ENCODE results near the gene YY1. TPM values are rescaled to one million over a fixed set of nuclear protein-coding genes. Genes with fewer than 3 reads are reported as not detected.

YY1 gene
- polyA plus RNA-seq, 2 of the 4 experiments (the other 2 are of a cell fraction) = 58.4 to 65.8 TPM

- TF ChIP-seq PHF8 (IDR thresholded peaks at IDR 0.05; ENCODE audit: borderline replicate concordance, low read depth) = no peak
- no peak for TF ChIP-seq NPAS2 (CRISPR knock-in tag; IDR thresholded peaks at IDR 0.05; ENCODE audit: borderline replicate concordance)
- TF ChIP-seq EP300 (IDR thresholded peaks at IDR 0.05) = no peak
- no peak for TF ChIP-seq PBX3 (IDR thresholded peaks at IDR 0.05)
- TF ChIP-seq HOXB13 (CRISPR knock-in tag; IDR thresholded peaks at IDR 0.05; ENCODE audit: low read depth) = no peak
- TF ChIP-seq NR3C1 (IDR thresholded peaks at IDR 0.05) = no peak
These were observed 12.0 kb downstream of the YY1 start (continued) for GRCh38 chr14:100250732-100251465.

GRCh38 chr14:100252684-100253083 is 13.7 kb downstream of the YY1 start:
- CTCF ChIA-PET = no interaction called here
- POLR2A ChIA-PET = no interaction called here

GRCh38 chr14:100256339-100256895 is 17.5 kb downstream of the YY1 start:
- WGBS (ENCODE audit: missing lambda C conversion rate) = 93% methylated on average over 3 of the region's 3 CpGs
- DNase-seq (ENCODE audit: low read depth in 1 of 2, low spot score in 1 of 2) = no peak
- POLR2A ChIA-PET = no interaction called here
- no peaks in the 10 kb centered on the region for H3K9me3 ChIP-seq
- TF ChIP-seq TP53 (CRISPR knock-in tag; IDR thresholded peaks at IDR 0.05) (no peak), SMC3 (IDR thresholded peaks at IDR 0.05) (no peak), ATOH8 (CRISPR knock-in tag; IDR thresholded peaks at IDR 0.05; ENCODE audit: low read depth) (no peak)
- no peak for ATAC-seq
- H3K4me2 ChIP-seq = no peak overlapping the region
- FAIRE-seq = no peak
- H3K4me1 ChIP-seq = no peaks in the 10 kb centered on the region
- H3K4me3 ChIP-seq = no peak overlapping the region
- no peak overlapping the region for H3K27ac ChIP-seq
- CTCF ChIA-PET = interaction anchor here (1.8 to 3.5 kb wide), 3 partner anchors 10 to 29 kb away, joined by 5 to 21 read pairs (median 16); no protein-coding TSS in a partner anchor

More at GRCh38 chr14:100252684-100253083, 13.7 kb downstream of the YY1 start:
- Histone ChIP-seq H3K27ac (no peak overlapping the region), H3K4me3 (no peak overlapping the region), H3K4me1 (peaks cover 4% of the 10 kb centered on the region; the same call in 1 of the 3 replicates), H3K4me2 (no peak overlapping the region), H3K9me3 (no peaks in the 10 kb centered on the region)
- no peak for FAIRE-seq
- TF ChIP-seq HOXA7 (CRISPR knock-in tag; IDR thresholded peaks at IDR 0.05) (no peak), NR3C1 (IDR thresholded peaks at IDR 0.05) (no peak), FOSB (CRISPR knock-in tag; IDR thresholded peaks at IDR 0.05) (no peak), CHD2 (IDR thresholded peaks at IDR 0.05; ENCODE audit: low read length, partially characterized antibody) (no peak), MAX (IDR thresholded peaks at IDR 0.05) (no peak), ESRRA (IDR thresholded peaks at IDR 0.05; ENCODE audit: borderline replicate concordance, low read length) (no peak), BHLHE40 (IDR thresholded peaks at IDR 0.05; ENCODE audit: low read depth, low read length) (no peak), POLR2AphosphoS2 (conservative IDR thresholded peaks at IDR 0.05; ENCODE audit: low read length) (no peak), SREBF2 (IDR thresholded peaks at IDR 0.05) (no peak), EP300 (IDR thresholded peaks at IDR 0.05) (no peak), FOSL2 (IDR thresholded peaks at IDR 0.05) (no peak), FOSL2 (CRISPR knock-in tag; IDR thresholded peaks at IDR 0.05) (no peak), NPAS2 (CRISPR knock-in tag; IDR thresholded peaks at IDR 0.05; ENCODE audit: borderline replicate concordance) (no peak)
- DNase-seq (ENCODE audit: low read depth in 1 of 2, low spot score in 1 of 2) = no peak
- ATAC-seq = no peak

- ChIA-PET CTCF (interaction anchor here (0.7 to 2.8 kb wide), 7 partner anchors 9 to 278 kb away, joined by 3 to 12 read pairs (median 4); no protein-coding TSS in a partner anchor), POLR2A (interaction anchor here (0.6 kb wide), 1 partner anchor 29 kb away, joined by 5 read pairs; no protein-coding TSS in a partner anchor)
- H3K4me2 ChIP-seq = no peak overlapping the region
- no peak overlapping the region for H3K27ac ChIP-seq
- H3K9me3 ChIP-seq = no peaks in the 10 kb centered on the region
- ATAC-seq (no peak), DNase-seq (ENCODE audit: low read depth in 1 of 2, low spot score in 1 of 2) (no peak), FAIRE-seq (no peak)
- no peak overlapping the region for H3K4me3 ChIP-seq
- WGBS (ENCODE audit: missing lambda C conversion rate) = 91% methylated on average over 3 of the region's 3 CpGs
- H3K4me1 ChIP-seq = no peaks in the 10 kb centered on the region
- TF ChIP-seq HOXB5 (CRISPR knock-in tag; IDR thresholded peaks at IDR 0.05) = no peak
- no peak for TF ChIP-seq ZNF302 (CRISPR knock-in tag; IDR thresholded peaks at IDR 0.05)
- no peak for TF ChIP-seq HOXA7 (CRISPR knock-in tag; IDR thresholded peaks at IDR 0.05)
- TF ChIP-seq CBX2 (IDR thresholded peaks at IDR 0.05; ENCODE audit: borderline replicate concordance, low read depth) = no peak
- TF ChIP-seq CEBPB (IDR thresholded peaks at IDR 0.05) = no peak
- TF ChIP-seq EP300 (IDR thresholded peaks at IDR 0.05) = no peak
- TF ChIP-seq ZSCAN20 (CRISPR knock-in tag; IDR thresholded peaks at IDR 0.05) = no peak
- no peak for TF ChIP-seq NPAS2 (CRISPR knock-in tag; IDR thresholded peaks at IDR 0.05; ENCODE audit: borderline replicate concordance)
- no peak for TF ChIP-seq FOXS1 (CRISPR knock-in tag; IDR thresholded peaks at IDR 0.05)
- TF ChIP-seq CTCF (IDR thresholded peaks at IDR 0.05) = no peak
- TF ChIP-seq MAX (IDR thresholded peaks at IDR 0.05) = no peak
- no peak for TF ChIP-seq SMC3 (IDR thresholded peaks at IDR 0.05)
- TF ChIP-seq CHD4 (IDR thresholded peaks at IDR 0.05; ENCODE audit: borderline replicate concordance) = no peak
These were observed 22.7 kb downstream of the YY1 start for GRCh38 chr14:100261621-100262020.

Data from A549 (cell line).